Uterus (tissue), 4 donors: Measurements from ENCODE around the gene SLC22A23. TPM values are rescaled to one million over a fixed set of nuclear protein-coding genes. Genes with fewer than 3 reads are reported as not detected.

Source experiments
- DNase-seq, 2 donors: peaks; one replicate each; pipeline ENCODE4 v3.0.0-alpha.2; 2019 to 2020
- H3K27ac ChIP-seq, 2 donors: fragments of 200-600 bp; sonication (generic); 1 replicate in 1 of 2; 2 replicates in 1 of 2; pipeline ENCODE4 v1.5.1; 2016 to 2018
- H3K27me3 ChIP-seq, 2 donors: fragments of 200-600 bp; sonication (generic); one replicate each; pipeline ENCODE4 v1.5.1; 2018 to 2019; ENCODE audit warnings: control low read depth in 1 of 2
- H3K36me3 ChIP-seq, 2 donors: fragments of 200-600 bp; sonication (generic); one replicate each; pipeline ENCODE4 v1.5.1; 2019; ENCODE audit warnings: control low read depth in 1 of 2
- H3K4me1 ChIP-seq, 2 donors: fragments of 200-600 bp; sonication (generic); one replicate each; pipeline ENCODE4 v1.5.1; 2018 to 2019; ENCODE audit warnings: control low read depth in 1 of 2
- H3K4me3 ChIP-seq, 2 donors: fragments of 200-600 bp; sonication (generic); 1 replicate in 1 of 2; 2 replicates in 1 of 2; pipeline ENCODE4 v1.5.1; 2018 to 2019; ENCODE audit warnings: mild to moderate bottlenecking in 1 of 2
- H3K9me3 ChIP-seq, 2 donors: fragments of 200-600 bp; sonication (generic); one replicate each; pipeline ENCODE4 v1.5.1; 2019; ENCODE audit warnings: control low read depth in 1 of 2
- POLR2A ChIP-seq, 2 donors: fragments of 450-650 bp; IDR thresholded peaks; one replicate each; pipeline ENCODE4 v1.6.1; 2016; ENCODE audit warnings: antibody characterized with exemption in 2 of 2, mild to moderate bottlenecking in 1 of 2, moderate library complexity in 1 of 2
- intact Hi-C: fragments of 100-400 bp; cut with DNase I; formaldehyde crosslinking; loops from one replicate; pipeline ENCODE4 v1.15.1; 2023; ENCODE audit warnings: low total_unique reads
- total RNA-seq, 4 donors: library from RNA; depleted of rRNA in 3 of 4; stranded (reverse); fragments of >200 nt in 3 of 4; gene quantifications; one replicate each; pipeline versions ENCODE4 v1.1.0 to v1.2.4, GENCODE V29; 2014 to 2023
- TF ChIP-seq, protein P1 (sequence below), 4 experiments: fragments of 200-600 bp in 2 of 4; fragments of 450-650 bp in 2 of 4; sonication (generic) in 2 of 4; IDR thresholded peaks; one replicate each; pipeline ENCODE4 v1.5.1; 2016 to 2019; ENCODE audit warnings: antibody characterized with exemption in 4 of 4, mild to moderate bottlenecking in 2 of 4, moderate library complexity in 1 of 4
- donor health status: DM: yes; HTN: yes; CAD: no.

The SLC22A23 gene
- total RNA-seq, 4 donors from 2014 or later, result 5.4 to 27.6 (median 9.7) TPM

DNA sequence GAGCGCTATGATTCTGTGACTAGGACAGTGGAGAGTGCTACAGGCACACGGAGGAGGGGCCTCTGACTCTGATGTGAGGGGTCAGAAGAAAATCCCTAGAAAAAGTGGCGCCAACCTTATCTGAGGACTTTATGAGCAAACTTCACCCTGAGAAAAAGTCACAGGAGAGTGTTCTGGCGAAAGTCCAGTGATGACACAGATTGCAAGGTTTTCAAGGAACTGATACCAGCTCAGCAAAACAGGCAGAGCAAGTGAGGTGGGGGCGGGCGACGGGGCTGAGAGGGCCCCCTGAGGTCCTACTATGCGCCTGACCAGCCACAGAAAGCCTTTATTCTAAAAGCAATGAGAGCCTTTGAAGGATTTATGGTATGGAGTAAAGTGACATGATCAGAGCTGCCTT lies 73.3 kb downstream of the SLC22A23 start:
- Histone ChIP-seq H3K9me3 (no peaks in the 10 kb centered on the region), H3K27me3 (no peaks in the 10 kb centered on the region), H3K27ac (no peak overlapping the region), H3K4me3 (no peak overlapping the region), H3K4me1 (no peaks in the 10 kb centered on the region), H3K36me3 (no peaks in the 10 kb centered on the region)
- DNase-seq, result peak in 1 of 2 donors; percentile 46
- no peak for TF ChIP-seq POLR2A (IDR thresholded peaks at IDR 0.05)
- TF ChIP-seq, protein P1, sequence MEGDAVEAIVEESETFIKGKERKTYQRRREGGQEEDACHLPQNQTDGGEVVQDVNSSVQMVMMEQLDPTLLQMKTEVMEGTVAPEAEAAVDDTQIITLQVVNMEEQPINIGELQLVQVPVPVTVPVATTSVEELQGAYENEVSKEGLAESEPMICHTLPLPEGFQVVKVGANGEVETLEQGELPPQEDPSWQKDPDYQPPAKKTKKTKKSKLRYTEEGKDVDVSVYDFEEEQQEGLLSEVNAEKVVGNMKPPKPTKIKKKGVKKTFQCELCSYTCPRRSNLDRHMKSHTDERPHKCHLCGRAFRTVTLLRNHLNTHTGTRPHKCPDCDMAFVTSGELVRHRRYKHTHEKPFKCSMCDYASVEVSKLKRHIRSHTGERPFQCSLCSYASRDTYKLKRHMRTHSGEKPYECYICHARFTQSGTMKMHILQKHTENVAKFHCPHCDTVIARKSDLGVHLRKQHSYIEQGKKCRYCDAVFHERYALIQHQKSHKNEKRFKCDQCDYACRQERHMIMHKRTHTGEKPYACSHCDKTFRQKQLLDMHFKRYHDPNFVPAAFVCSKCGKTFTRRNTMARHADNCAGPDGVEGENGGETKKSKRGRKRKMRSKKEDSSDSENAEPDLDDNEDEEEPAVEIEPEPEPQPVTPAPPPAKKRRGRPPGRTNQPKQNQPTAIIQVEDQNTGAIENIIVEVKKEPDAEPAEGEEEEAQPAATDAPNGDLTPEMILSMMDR (IDR thresholded peaks at IDR 0.05), result no peak
- intact Hi-C loops, result no loop called here

DNA sequence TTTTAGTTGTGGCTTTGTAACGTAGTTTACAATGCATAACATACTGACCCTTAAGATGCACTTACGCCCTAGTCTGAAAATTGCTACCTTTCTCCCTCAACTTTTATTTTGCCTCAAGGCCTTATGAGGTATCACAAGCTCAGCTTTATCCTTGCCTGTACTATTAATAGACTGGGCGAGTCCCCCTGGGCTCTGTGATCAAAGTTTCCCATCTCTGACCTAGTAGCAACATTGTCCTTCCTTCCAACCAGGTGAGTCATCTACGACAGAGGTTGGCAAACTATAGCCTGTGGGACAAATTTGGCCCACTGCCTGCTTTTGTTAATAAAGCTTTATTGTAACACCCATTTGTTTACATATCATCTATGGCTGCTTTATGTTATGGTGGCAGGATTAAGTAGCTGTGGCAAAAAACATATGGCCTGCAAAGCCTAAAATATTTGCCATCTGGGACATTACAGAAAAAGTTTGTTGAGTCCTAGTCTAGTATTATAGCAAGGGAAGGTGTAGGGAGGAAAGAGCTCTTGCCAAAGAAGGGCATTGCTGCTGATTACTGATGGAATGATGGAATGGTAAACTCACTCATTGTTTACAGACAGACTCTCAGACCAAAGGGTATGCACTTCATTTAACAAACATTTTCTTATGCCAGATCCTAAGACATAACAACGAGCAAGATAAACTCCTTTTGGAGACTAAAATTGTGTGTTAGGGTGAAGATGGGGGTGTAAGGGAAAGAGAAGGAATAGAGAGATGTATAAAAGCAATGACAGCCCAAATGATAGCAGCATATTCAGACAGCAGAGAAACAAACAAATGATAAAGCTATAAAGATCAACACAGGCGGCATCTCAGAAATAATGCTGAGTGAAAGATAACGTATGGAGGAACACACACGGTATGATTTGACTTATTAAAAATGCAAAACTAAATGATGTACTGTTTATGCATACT lies 74.2 kb downstream of the SLC22A23 start:
- intact Hi-C loops, result no loop called here
- DNase-seq, result no peak
- H3K4me3 ChIP-seq, result no peak overlapping the region
- H3K4me1 ChIP-seq, result no peaks in the 10 kb centered on the region
- no peaks in the 10 kb centered on the region for H3K9me3 ChIP-seq
- no peaks in the 10 kb centered on the region for H3K36me3 ChIP-seq
- no peak for TF ChIP-seq POLR2A (IDR thresholded peaks at IDR 0.05)
- TF ChIP-seq, protein P1 (IDR thresholded peaks at IDR 0.05), result no peak
- no peaks in the 10 kb centered on the region for H3K27me3 ChIP-seq
- H3K27ac ChIP-seq, result no peak overlapping the region

DNA sequence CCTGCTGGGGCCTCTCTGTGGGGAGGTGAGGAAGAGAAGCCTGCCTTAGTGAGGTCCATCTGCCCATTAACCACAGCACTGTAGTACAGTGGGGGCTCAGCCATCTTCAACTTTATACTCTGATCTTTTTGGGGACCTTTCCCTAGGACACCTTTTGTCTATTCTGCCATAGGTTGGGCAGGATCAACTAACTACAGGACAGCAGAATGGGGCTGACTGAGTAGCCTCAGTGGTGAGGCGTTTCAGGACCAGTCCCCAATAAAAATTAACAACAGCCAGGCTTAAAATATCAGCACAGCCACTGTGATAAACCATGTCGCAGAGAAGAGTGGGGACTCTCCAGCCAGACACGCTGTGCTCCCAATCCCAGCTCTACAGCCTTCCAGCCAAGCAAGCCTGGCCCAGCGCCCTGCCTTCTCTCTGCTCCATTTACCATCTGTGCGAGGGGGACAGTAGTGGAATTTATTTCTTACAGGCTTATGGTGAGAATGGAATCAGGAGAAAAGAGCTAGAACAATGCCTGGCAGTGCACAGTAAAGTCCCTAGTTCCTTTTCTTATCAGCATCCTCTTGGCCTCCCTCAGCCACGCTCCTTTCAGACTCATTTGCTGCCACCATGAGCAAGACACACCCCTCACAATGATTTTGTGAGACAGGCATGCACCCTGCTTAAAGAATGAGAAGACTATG lies 75.5 kb downstream of the SLC22A23 start:
- Histone ChIP-seq H3K4me1 (no peaks in the 10 kb centered on the region), H3K27ac (no peak overlapping the region), H3K9me3 (no peaks in the 10 kb centered on the region), H3K4me3 (no peak overlapping the region), H3K36me3 (no peaks in the 10 kb centered on the region), H3K27me3 (no peaks in the 10 kb centered on the region)
- TF ChIP-seq, protein P1 (IDR thresholded peaks at IDR 0.05), result no peak
- no peak for TF ChIP-seq POLR2A (IDR thresholded peaks at IDR 0.05)
- intact Hi-C loops, result no loop called here
- no peak for DNase-seq

DNA sequence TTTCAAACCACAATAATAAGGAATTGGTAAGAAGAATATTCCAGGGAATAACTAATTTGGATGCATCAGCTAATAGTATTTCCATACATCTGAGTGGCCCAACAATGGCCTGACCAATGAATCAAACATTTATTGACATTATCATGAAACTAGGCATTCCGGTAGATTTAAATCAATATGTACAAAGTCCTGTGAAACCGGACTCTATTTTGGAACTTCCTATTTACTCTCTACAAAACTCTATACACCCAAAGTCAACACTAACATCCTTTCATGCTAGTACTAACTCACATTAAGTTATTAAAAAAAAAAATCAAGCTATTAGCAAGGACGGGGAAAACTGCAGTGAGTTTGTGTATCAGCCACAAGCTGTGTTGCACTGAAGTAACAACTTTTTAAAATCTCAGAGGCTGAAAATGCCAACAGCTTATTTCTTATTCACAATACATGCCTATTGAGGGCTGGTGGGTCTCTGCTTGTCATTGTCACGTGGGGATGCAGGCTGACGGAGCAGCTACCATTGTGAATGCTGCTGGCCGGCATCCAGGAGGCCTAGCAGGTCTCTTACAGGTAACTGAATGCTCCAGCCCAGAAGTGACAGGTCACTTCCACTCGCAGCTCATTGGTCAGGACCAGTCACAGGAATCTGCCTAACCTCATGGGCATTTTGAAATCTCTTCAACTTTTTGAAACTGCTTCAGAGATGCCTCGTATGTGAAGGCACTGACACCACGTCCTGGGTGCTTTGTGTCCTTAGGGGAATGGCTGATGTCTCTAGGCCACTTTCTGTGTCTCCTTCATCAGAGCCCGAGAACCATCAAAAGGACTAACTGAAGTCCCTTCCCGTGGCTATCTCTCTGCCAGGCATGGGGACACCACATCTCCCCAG lies 76.3 kb downstream of the SLC22A23 start:
- Histone ChIP-seq H3K27me3 (no peaks in the 10 kb centered on the region), H3K27ac (no peak overlapping the region), H3K4me3 (no peak overlapping the region), H3K4me1 (no peaks in the 10 kb centered on the region), H3K36me3 (no peaks in the 10 kb centered on the region), H3K9me3 (no peaks in the 10 kb centered on the region)
- TF ChIP-seq, protein P1 (IDR thresholded peaks at IDR 0.05), result no peak
- TF ChIP-seq POLR2A (IDR thresholded peaks at IDR 0.05), result no peak
- no peak for DNase-seq
- intact Hi-C loops, result no loop called here
